GM11168 (cell line): ENCODE results near the gene ABHD16B.
"Not testable (repeated sequence)": the region's sequence is repeated elsewhere in the genome, so short reads cannot be mapped to it uniquely, and the experiment has no call there.

Experiments
- in situ Hi-C: fragments of 300-500 bp; cut with MboI; formaldehyde crosslinking; loops from one replicate; pipeline ENCODE4 v1.12.0; 2022; ENCODE audit warnings: low sequenced_read_pairs; ENCODE audit not compliant: unreplicated experiment

The ABHD16B gene

DNA sequence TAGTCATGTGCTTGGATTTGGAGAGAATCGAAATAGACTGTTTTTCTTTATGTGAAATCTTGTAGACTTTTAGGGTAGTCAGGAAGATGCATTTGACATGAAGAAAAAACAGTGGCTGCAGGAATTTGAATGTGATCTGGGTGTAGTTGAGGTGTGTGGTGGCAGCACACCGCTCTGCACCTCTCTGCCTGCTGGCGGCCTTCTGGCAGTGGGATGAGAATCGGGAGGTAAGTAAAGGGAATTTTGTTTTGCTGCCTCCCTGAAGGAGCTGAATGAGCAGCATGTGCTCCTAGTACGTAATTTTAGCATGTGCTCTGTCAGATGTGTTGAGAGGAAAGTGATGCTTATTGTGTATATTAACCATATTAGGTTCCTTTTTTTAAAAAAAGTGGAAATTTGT lies 7.0 kb downstream of the ABHD16B start:
- in situ Hi-C loops = no loop called here

DNA sequence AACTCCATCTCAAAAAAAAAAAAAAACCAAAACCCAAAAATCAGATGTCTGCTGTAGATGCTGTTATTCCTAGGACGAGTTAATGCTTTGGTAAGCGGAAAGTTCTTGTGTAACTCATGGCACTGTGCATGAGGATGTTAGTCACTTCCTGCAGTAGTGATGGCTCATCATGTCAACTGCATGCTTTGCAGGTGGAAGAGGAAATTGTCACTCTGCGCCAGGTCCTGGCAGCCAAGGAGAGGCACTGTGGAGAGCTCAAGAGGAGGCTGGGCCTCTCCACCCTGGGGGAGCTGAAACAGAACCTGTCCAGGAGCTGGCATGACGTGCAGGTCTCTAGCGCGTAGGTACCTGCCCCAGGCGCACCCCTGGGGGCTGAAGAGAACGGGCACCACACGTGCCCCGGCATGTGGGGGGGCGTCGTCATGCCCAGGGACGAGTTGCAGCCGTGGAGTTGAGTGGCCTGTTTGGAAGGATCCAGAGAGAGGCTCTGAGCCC lies 12.2 kb downstream of the ABHD16B start:
- in situ Hi-C loops = no loop called here

DNA sequence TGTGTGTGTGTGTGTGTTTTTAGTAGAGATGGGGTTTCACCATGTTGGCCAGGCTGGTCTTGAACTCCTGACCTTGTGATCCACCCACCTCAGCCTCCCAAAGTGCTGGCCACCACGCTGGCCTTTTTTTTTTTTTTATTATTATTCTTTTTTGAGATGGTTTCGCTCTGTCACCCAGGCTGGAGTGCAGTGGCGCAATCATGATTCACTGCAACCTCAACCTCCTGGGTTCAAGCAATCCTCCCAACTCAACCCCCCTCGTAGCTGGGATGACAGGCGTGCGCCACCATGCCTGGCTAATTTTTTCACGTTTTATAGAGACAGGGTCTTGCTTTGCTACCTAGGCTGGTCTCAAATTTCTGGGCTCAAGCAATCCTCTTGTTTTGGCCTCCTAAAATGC lies 12.9 kb downstream of the ABHD16B start:
- in situ Hi-C loops = not testable (repeated sequence)

DNA sequence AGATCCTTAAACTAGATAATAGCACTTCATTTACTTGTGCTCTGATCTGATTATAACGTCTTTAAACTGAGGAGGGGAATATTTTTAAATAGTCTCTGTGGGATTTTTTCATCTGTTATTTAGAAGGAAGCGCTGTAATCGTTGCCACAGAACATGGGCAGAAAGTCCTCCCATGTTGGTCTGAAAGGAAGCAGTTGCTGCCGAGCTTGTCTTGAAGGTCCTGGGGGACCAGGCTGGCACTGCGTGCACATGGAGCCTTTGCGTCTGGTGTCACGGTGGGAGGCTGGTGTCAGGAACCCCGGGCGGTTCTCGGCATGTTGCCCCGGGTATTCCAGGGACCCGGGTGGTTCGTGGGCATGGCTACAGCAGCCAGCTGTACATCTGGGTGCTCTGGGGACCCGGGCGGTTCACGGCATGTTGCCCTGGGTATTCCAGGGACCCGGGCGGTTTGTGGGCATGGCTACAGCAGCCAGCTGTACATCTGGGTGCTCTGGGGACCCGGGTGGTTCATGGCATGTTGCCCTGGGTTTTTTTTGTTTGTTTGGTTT lies 15.3 kb downstream of the ABHD16B start:
- in situ Hi-C loops = no loop called here

DNA sequence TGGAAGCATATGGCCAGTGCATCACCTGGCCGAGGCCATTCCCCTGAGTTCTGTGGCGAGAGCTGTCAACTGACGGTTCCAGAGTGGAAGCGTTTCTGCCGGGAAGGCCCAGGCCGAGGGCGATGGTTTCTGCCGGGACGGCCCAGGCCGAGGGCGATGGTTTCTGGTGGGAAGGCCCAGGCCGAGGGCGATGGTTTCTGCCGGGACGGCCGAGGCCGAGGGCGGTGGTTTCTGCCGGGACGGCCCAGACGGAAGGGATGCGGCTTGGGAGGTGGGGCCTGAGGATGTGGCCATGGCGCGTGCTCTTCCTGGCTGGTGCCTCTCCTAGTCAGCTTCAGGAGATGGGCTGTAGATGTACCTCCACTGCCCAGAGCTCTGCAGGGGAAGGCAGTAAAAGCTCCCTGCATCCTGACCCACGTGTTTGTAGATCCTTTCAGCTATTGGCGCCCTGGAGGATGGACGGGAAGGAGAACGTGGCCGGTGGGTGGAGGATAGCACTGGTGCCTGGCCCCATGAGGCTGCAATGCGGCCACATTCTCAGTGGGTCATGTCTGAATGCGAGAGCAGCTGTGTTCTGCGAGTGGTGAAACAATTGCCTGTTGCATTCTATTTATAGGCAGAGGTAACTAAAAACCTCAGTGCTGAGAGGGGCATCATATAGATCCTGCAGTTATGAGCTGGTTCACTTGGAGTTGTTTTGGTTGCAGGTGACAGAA lies 16.6 kb downstream of the ABHD16B start:
- in situ Hi-C loops = no loop called here

DNA sequence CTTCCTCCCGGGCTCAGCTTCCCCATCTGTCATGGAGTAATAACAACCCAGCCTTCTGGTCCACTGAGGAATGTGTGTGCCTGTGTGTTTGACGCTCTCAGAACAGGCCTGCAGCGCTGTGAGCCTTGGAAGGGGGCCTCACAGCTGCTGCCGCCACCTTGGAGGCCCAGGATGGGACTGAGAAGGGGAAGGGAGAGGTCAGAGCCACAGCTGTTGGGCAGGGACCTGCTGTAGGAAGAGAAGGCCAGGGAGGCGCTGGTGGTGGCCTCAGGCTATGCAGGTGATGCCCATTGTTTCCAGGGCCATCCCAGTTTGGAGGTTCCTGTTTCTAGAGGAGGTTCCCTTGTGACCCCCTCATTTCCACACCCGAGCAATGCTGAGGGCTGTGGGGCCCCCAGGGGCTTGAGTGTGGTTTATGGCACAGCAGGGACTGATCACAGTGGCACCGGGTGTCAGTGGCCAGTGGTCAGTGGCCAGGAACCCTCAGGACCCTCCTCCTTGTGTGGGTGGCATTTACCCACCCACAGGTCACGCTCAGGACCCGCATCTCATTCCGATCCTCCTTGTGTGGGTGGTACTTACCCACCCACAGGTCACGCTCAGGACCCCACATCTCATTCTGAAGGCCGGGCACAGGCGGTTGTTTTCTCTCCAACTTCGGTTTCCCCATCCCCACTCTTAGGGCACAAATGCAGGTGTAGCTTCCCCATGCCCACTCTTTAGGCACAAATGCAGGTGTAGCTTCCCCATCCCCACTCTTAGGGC lies 17.8 kb downstream of the ABHD16B start:
- in situ Hi-C loops = no loop called here

DNA sequence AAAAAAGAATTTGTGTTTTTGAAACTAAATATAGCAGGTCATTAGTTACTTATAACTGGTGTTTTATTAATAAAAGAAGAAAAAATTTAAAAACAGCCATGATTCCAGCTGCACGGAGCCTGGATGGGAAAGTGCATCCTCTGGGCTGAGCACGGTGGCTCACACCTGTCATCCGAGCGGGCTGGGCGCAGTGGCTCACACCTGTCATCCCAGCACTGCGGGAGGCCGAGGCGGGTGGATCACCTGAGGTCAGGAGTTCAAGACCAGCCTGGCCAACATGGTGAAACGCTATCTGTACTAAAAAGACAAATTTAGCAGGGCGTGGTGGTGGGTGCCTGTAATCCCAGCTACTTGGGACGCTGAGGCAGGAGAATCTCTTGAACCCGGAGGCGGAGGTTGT lies 19.6 kb downstream of the ABHD16B start:
- in situ Hi-C loops = not testable (repeated sequence)

DNA sequence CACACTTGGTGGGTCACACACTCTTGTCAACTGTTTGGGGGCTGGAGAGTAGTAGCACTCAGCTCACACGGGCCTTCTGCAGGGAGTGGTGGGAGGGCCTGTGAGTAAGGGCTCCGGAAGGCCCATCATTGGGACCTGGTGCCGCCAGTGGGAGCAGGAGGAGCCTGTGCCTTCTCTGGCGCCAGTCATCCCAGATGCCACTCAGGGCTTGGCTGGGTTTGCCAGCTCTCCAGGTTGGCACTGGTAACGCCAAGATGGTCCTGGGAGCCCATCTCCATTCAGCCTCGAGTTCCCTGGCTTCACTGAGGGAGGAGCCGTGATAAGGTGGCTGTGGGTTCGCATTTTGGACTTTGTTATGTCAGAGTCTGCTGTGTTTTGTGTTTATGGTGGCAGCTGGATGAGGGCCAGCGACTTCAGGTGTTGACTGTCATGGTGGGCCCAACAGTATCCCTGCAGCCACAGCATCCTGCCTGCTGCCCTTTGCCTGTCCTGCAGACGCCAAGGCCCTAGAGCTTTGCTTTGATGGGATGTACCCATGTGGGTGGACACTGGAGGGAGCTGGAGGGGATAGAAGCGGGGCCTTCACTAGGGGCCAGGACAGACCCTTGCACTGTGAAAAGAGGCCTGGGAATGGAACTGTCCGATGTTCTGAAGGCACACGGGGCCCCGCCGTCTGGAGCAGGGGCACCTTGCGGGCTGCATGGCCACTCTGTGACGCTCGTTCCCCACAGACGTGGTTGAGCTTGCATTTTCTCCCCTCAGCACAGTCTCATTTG lies 20.3 kb downstream of the ABHD16B start:
- in situ Hi-C loops = no loop called here

DNA sequence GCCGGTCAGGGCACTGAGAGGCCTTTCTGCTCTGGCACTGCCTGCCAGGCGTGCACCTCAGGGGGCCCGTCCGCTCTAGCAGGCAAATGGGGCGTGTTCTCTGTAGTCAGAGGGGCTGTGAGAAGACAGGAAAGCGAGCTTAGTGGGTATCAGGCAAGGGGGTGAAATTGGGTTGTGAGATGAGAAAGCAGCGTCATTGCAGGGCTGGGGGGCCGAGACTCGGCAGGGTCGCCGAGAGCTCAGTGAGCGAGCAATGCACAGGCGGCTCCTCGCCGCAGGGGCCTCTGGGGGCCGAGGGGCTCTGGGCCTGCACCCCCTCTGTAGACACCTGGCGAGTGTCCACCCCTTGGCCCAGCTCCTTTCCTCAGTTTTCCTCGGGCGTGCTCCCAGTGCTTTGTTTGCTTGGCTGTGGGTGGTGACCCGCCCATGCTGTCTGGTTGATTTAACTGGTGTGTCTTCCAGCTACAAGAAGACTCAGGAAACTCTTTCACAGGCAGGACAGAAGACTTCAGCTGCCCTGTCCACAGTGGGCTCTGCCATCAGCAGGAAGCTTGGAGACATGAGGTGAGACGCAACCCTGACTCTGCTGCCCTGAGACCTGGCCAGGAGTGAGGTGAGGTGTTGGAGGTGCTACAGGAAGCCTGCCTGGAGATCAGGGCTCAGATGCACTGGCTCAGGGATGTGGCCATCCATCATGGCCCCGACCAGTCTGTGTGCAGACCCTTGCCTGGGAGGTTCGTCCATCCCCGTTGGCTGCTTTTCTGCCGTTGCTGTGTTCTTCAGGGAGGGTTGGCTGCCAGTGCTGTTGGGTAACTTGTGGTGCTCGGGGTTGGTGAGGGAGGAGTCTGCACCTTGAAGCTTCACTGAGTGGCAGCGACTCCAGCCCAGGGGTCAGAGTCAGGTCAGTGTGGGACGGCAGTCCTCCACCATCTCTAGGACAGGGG lies 21.2 kb downstream of the ABHD16B start:
- in situ Hi-C loops = no loop called here

DNA sequence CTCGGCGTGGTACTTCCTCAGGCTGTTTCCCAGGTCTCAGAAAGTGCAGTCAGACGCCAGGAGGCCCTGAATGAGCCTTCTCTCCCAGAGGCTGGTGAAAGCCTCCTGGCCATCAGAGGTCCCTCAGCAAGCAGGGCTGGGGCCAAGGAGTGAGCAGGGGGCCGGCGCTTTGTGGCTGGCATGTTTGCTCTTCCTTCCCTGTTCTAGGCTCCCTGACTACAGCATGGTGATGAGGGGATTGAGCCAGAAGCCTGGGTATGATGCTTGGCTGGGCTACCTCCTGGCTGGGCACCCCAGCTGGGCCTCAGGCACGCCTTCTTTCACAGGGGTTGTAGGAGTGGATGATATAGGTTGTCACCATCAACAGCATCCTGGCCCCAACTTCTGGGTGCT lies 21.9 kb downstream of the ABHD16B start:
- in situ Hi-C loops = no loop called here

DNA sequence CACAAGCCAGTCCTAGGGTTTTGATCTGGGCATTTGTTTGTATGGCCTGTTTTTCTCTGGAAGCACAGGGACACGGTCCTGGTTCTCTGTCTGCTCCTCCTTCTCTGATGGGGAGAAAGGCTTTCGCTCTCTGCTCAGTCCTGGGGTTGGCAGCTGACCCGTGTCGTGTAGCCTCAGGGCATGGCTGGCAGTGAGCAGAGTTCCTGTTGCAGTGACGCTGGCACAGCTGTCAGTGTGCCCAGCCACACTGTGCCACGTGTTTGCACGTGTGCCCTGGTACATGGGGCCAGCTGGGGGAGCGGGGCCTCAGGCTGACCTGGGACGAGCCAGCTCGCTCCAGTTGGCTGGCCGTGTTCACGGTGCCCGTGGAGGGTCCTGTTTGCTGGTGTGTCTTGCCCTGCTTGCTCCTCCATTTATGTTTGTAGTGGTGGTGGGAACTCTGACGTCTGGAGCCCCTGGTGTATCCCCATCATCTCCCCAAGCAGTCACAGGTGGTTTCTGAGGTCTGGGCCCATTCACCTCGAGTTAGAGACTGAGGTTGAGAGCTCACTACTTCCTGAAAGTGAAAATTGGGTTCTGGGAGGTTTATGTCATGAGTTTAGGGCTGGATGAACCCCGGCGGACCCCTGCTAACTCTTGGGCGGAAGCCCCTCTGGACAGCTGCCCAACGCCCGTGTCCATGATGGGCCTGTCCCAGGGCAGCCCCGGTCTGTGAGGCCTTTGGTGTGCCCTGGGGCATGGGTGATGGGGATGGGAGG lies 23.4 kb downstream of the ABHD16B start:
- in situ Hi-C loops = no loop called here

DNA sequence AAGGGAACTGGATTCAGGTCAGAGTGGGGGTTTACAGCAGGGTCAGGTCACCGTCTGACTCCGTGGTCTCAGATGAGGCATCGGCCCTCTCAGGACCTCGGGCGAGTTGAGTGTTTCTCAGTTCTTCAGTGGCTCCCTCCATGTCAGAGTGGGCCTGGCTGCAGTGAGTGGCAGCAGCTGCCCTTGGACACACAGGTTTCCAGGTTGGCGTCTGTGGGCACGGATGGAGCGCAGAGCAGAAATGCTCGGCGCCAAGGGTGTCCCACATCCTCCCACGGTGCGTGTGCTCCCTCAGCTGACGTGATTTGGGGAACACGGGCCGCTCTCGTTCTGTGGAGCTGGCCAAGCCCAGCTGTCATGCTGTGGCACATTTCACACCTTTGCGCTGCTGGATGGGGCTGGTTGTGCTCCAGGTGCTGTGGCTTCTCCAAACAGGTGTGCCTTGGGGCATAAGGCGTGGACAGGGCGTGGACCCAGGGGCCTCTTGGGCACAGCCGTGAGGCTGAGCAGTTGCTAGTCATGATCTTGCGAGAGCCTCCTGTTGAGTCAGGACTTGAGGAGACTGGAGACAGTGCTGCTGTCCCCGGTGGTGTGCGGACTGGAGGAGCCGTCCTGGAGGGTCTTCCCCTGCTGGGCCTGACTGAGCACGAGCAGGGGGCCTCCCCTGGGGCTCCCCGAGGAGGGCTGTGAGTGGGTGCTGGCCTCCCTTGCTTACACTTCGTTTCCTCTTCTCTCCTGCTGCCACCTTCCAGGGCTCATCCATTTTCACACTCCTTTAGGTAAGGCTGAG lies 24.2 kb downstream of the ABHD16B start:
- in situ Hi-C loops = no loop called here

DNA sequence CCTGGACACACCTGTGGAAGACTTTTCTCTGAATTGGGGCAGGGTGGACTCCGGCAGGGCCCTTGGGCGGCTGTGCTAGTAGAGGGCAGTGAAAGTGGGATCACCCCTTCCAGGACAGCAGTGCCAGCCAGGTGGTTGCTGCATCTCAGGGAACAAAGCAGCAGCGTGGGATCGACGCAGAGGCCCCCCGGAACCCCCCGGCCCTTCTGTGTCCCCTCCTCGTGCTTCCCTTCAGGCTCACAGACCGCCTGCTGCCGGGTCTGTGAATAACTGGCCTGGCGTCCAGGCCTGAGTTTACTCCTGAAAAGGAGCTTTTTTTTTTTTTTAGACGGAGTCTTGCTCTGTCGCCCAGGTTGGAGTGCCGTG lies 24.7 kb downstream of the ABHD16B start:
- in situ Hi-C loops = no loop called here

DNA sequence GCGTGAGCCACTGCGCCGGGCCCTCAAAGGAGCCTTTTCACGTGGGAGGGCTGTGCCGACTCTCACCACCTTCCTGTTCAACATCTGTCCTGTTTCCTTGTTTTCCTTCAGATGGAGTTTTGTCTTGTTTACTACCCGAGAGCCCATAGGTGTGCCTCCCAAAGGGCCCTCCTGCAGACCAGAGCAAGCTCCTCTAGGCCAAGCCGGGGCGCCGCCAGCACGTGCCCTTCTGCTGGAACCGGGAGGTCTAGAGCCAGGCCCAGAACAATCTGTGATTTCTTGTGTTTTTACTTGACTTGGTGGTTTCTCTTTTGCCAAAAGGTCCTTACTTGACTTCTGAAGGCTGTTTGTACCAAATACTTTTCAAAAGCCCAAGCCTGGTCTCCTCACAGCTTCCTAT lies 25.6 kb downstream of the ABHD16B start:
- in situ Hi-C loops = no loop called here

DNA sequence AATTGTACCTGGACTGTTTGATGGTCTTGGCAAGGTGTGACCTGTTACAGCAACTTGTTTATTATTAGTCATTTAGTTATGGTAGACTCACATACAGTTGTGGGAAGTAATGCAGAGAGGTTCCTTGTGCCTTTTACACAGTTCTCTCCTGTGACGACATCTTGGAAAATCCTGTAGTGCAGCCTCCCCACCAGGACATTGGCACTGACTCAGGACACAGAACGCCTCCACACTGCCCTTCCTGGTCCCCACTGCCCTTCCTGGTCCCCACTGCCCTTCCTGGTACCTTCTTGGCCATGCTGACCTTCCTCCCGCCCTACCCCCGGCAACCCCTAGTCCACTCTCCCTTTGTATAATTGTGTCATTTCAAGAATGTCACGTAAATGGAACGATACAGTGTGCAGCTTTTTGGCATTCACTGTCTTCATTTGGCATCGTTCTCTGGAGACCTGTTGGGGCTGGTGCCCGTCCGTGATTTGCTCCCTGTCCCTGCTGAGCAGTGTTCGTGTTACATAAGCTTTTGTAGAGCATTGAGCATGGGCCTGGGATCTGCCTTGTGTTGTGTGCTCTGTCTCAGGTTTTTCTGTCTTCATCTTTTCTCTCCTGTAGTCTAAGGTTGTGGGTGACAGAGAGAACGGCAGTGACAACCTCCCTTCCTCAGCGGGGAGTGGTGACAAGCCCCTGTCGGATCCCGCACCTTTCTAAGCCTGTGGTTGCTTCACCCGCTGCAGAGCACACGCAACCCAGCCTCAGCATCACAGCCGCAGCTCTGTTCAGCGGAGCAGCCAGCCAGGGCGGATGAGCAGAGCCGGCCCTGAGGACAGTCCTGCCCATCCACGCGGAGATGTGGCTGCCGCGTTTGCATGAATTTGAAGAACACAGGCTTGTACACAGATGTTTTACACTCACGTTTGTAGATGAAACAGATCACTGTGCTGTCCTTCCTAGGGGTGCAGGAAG lies 28.2 kb downstream of the ABHD16B start:
- in situ Hi-C loops = no loop called here

DNA sequence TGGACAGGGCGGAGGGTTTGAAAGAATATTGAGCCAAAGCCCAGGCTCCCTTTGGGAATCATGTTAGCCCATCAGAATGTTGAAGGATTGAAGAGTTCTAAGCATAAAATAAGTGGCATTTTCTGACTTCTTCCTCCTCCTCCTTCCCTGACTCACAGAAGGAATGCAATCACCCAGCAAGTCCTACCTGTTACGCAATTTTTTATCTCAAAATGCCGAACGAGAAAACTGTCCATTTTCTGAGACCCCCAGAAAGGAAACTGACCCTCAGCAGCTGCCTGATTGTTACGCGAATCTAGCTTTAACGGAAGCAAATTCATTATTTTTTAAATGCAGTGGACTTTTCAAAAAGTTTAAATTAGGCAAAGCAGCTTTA lies 28.9 kb downstream of the ABHD16B start:
- in situ Hi-C loops = no loop called here

DNA sequence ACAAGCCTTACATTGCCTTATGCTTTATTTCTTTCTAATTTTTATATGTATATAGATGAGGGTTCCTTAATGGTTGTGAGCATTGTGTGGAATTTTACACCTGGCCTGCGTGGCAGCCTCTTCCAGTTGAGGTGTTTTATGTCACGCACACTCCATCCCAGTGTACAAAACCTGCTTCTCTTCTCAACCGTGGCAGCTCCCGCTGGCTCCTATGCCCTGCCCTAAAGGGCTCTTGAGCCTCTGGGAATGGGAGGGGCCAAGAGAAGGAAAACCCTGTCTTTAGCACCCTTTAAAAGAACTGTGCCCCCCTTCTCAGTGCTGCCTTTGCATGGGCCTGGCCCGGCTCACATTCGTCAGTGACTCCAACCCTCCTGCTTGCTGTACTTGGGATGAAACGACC lies 29.3 kb downstream of the ABHD16B start:
- in situ Hi-C loops = no loop called here
